H1 (cell line): Measurements from ENCODE around the gene AHI1. TPM values are rescaled to one million over a fixed set of nuclear protein-coding genes. Genes with fewer than 3 reads are reported as not detected.

Experiments
- CTCF ChIA-PET: fragments of 300-600 bp; sonication (Branson Sonifier 250); formaldehyde crosslinking; loops from one replicate; lab custom pipeline; 2021; ENCODE audit not compliant: partially characterized antibody; lab: Charles Lee
- POLR2A ChIA-PET: fragments of 300-600 bp; sonication (Branson Sonifier 250); formaldehyde crosslinking; loops from one replicate; lab custom pipeline; 2021; ENCODE audit warnings: inconsistent platforms; ENCODE audit not compliant: partially characterized antibody; lab: Charles Lee
- DNase-seq, 2 experiments: peaks; one replicate each; pipeline versions ENCODE4 v3.0.0 to v3.0.0-alpha.2; 2010 to 2022; ENCODE audit warnings: low spot score in 2 of 2, low read depth in 1 of 2, mixed read lengths in 1 of 2
- FAIRE-seq: peaks from 2 replicates; lab custom pipeline; 2011; peaks lifted over from hg19 to GRCh38; lab: Jason Lieb, UNC
- H2AFZ ChIP-seq: 2 replicates; pipeline ENCODE4 v1.8.1; 2012; ENCODE audit warnings: low read length, inconsistent platforms
- H2AK5ac ChIP-seq: 2 replicates; pipeline ENCODE4 v1.6.1; 2013; ENCODE audit warnings: low read depth, low read length
- H2BK120ac ChIP-seq: replicated peaks from 2 replicates; pipeline ENCODE3; 2013; ENCODE audit warnings: low read depth, low read length, inconsistent platforms
- H2BK12ac ChIP-seq: 2 replicates; pipeline ENCODE4 v1.6.1; 2013; ENCODE audit warnings: low read depth, low read length
- H2BK15ac ChIP-seq: 2 replicates; pipeline ENCODE4 v1.6.1; 2013; ENCODE audit warnings: low read length
- H2BK20ac ChIP-seq: 2 replicates; pipeline ENCODE4 v1.6.1; 2013; ENCODE audit warnings: low read length
- H2BK5ac ChIP-seq: 2 replicates; pipeline ENCODE4 v1.6.1; 2013; ENCODE audit warnings: low read depth, low read length
- H3K14ac ChIP-seq: 2 replicates; pipeline ENCODE4 v1.6.1; 2013; ENCODE audit warnings: inconsistent platforms; ENCODE audit not compliant: insufficient read length
- H3K18ac ChIP-seq: 2 replicates; pipeline ENCODE4 v1.6.1; 2013; ENCODE audit warnings: low read length; ENCODE audit errors: extremely low read depth
- H3K23ac ChIP-seq: 2 replicates; pipeline ENCODE4 v1.6.1; 2013; ENCODE audit warnings: inconsistent platforms; ENCODE audit not compliant: insufficient read length
- H3K23me2 ChIP-seq: 2 replicates; pipeline ENCODE4 v1.6.1; 2013; ENCODE audit warnings: low read depth, low read length
- H3K27ac ChIP-seq: 2 replicates; pipeline ENCODE4 v1.6.1; 2011; ENCODE audit warnings: low read depth, low read length, inconsistent platforms
- H3K27me3 ChIP-seq, 4 experiments: replicated peaks in 1 of 4; 1 replicate in 1 of 4; 2 replicates in 3 of 4; pipeline versions ENCODE4 v1.6.1 to v1.8.1; 2011 to 2013; ENCODE audit warnings: low read length in 3 of 4, mild to moderate bottlenecking in 3 of 4, inconsistent platforms in 2 of 4, mixed read lengths in 2 of 4, moderate library complexity in 1 of 4; ENCODE audit not compliant: control insufficient read depth in 3 of 4, insufficient read depth in 3 of 4; ENCODE audit errors: extremely low read depth in 1 of 4
- H3K36me3 ChIP-seq, 4 experiments: 2 replicates each; pipeline versions ENCODE4 v1.6.1 to v1.8.1; 2011 to 2013; ENCODE audit warnings: mild to moderate bottlenecking in 4 of 4, low read length in 3 of 4, moderate library complexity in 2 of 4, control low read depth in 1 of 4, inconsistent platforms in 1 of 4; ENCODE audit not compliant: insufficient read depth in 4 of 4, control insufficient read depth in 2 of 4
- H3K4ac ChIP-seq: replicated peaks from 2 replicates; pipeline ENCODE3; 2013; ENCODE audit warnings: low read length, low read depth, mixed read lengths, inconsistent platforms; ENCODE audit not compliant: insufficient read length
- H3K4me1 ChIP-seq, 4 experiments: replicated peaks in 1 of 4; 1 replicate in 1 of 4; 2 replicates in 3 of 4; pipeline versions ENCODE4 v1.6.1 to v1.8.1; 2011 to 2013; ENCODE audit warnings: low read length in 3 of 4, inconsistent platforms in 2 of 4, mixed read lengths in 1 of 4; ENCODE audit not compliant: insufficient read depth in 4 of 4, control insufficient read depth in 3 of 4
- H3K4me2 ChIP-seq, 2 experiments: 2 replicates each; pipeline versions ENCODE4 v1.6.1 to v1.8.1; 2011 to 2013; ENCODE audit warnings: low read depth in 2 of 2, low read length in 2 of 2, control low read depth in 1 of 2, inconsistent platforms in 1 of 2, mild to moderate bottlenecking in 1 of 2; ENCODE audit not compliant: insufficient read depth in 1 of 2
- H3K4me3 ChIP-seq, 4 experiments: fragments of 200-600, 300-600 bp in 1 of 4; sonication (generic), shearing (Covaris generic), sonication (Bioruptor Twin) in 1 of 4; 2 replicates each; pipeline versions ENCODE4 v1.5.1 to v1.8.1; 2011 to 2016; ENCODE audit warnings: low read length in 4 of 4, low read depth in 3 of 4, control low read depth in 2 of 4, inconsistent platforms in 2 of 4, mild to moderate bottlenecking in 2 of 4, mixed read lengths in 1 of 4, moderate library complexity in 1 of 4; ENCODE audit not compliant: insufficient read depth in 2 of 4; ENCODE audit errors: extremely low read depth in 1 of 4
- H3K56ac ChIP-seq: replicated peaks from 2 replicates; pipeline ENCODE3; 2013; ENCODE audit warnings: low read depth, mild to moderate bottlenecking, mixed read lengths, low read length, inconsistent platforms; ENCODE audit not compliant: insufficient read length
- H3K79me1 ChIP-seq: 2 replicates; pipeline ENCODE4 v1.6.1; 2013; ENCODE audit warnings: low read depth, low read length, control low read depth
- H3K79me2 ChIP-seq, 2 experiments: 2 replicates each; pipeline versions ENCODE4 v1.6.1 to v1.8.1; 2012 to 2013; ENCODE audit warnings: low read length in 2 of 2, mild to moderate bottlenecking in 2 of 2, inconsistent platforms in 1 of 2; ENCODE audit not compliant: insufficient read depth in 2 of 2, control insufficient read depth in 1 of 2
- H3K9ac ChIP-seq, 4 experiments: replicated peaks in 1 of 4; 1 replicate in 1 of 4; 2 replicates in 3 of 4; pipeline versions ENCODE4 v1.6.1 to v1.8.1; 2011 to 2013; ENCODE audit warnings: low read depth in 3 of 4, low read length in 3 of 4, control low read depth in 2 of 4, mild to moderate bottlenecking in 2 of 4, moderate library complexity in 2 of 4, inconsistent platforms in 1 of 4; ENCODE audit errors: extremely low read depth in 1 of 4
- H3K9me3 ChIP-seq, 2 experiments: 2 replicates each; pipeline versions ENCODE4 v1.6.1 to v1.8.1; 2012 to 2013; ENCODE audit warnings: mild to moderate bottlenecking in 2 of 2, moderate library complexity in 2 of 2, control low read depth in 1 of 2, inconsistent platforms in 1 of 2, low read depth in 1 of 2, low read length in 1 of 2, mixed read lengths in 1 of 2; ENCODE audit not compliant: insufficient read depth in 2 of 2
- H4K20me1 ChIP-seq, 2 experiments: replicated peaks in 1 of 2; 2 replicates each; pipeline versions ENCODE3 to v1.8.1; 2011 to 2013; ENCODE audit warnings: inconsistent platforms in 2 of 2, low read length in 2 of 2, mild to moderate bottlenecking in 1 of 2; ENCODE audit not compliant: insufficient read depth in 2 of 2, control insufficient read depth in 1 of 2
- H4K5ac ChIP-seq: 2 replicates; pipeline ENCODE4 v1.6.1; 2013; ENCODE audit warnings: low read length, low read depth, mixed read lengths, inconsistent platforms; ENCODE audit not compliant: insufficient read length
- H4K8ac ChIP-seq: 2 replicates; pipeline ENCODE4 v1.8.0; 2013; ENCODE audit warnings: mild to moderate bottlenecking, moderate library complexity, low read length, inconsistent platforms; ENCODE audit not compliant: insufficient read depth; ENCODE audit errors: extremely low read depth
- H4K91ac ChIP-seq: replicated peaks from 2 replicates; pipeline ENCODE3; 2013; ENCODE audit warnings: low read length, mixed read lengths, inconsistent platforms; ENCODE audit not compliant: insufficient read length
- CBX8 ChIP-seq: fragments of 300-800, 300-1000 bp; sonication (generic); IDR thresholded peaks from 2 replicates; pipeline ENCODE4 v1.7.1; 2016; ENCODE audit warnings: low read depth, low read length, borderline replicate concordance
- CTCF ChIP-seq, 3 experiments: IDR thresholded peaks; 1 replicate in 2 of 3; 2 replicates in 1 of 3; pipeline versions ENCODE4 v1.5.1 to v1.6.1; 2011; ENCODE audit warnings: low read length in 3 of 3, mild to moderate bottlenecking in 3 of 3, inconsistent platforms in 2 of 3, low read depth in 1 of 3, moderate library complexity in 1 of 3; ENCODE audit not compliant: insufficient read depth in 1 of 3; ENCODE audit errors: control extremely low read depth in 1 of 3
- HDAC6 ChIP-seq: IDR thresholded peaks from one replicate; pipeline ENCODE4 v1.7.1; 2012; ENCODE audit warnings: low read depth, mild to moderate bottlenecking, inconsistent platforms, low read length, moderate library complexity
- JUN ChIP-seq: IDR thresholded peaks from 2 replicates; pipeline ENCODE4 v1.6.1; 2011; ENCODE audit warnings: low read depth, mild to moderate bottlenecking, improper control_type of control experiment, low read length
- JUND ChIP-seq: IDR thresholded peaks from 2 replicates; pipeline ENCODE4 v1.6.1; 2011; ENCODE audit warnings: mild to moderate bottlenecking, improper control_type of control experiment, low read length
- KDM5A ChIP-seq: fragments of 200-600 bp; IDR thresholded peaks from 2 replicates; pipeline ENCODE4 v1.7.1; 2012; ENCODE audit warnings: mild to moderate bottlenecking, low read length, inconsistent platforms, mixed read lengths
- NRF1 ChIP-seq: IDR thresholded peaks from 2 replicates; pipeline ENCODE4 v1.6.1; 2011; ENCODE audit warnings: mild to moderate bottlenecking, low read depth, low read length, improper control_type of control experiment
- PHF8 ChIP-seq: fragments of 200-600 bp; sonication (generic); conservative IDR thresholded peaks from 2 replicates; pipeline ENCODE4 v1.7.1; 2012; ENCODE audit warnings: low read depth, mild to moderate bottlenecking, inconsistent platforms, low read length, moderate library complexity
- POLR2AphosphoS5 ChIP-seq: IDR thresholded peaks from 2 replicates; pipeline ENCODE4 v1.6.1; 2011; ENCODE audit warnings: low read depth, low read length
- SIN3A ChIP-seq, 2 experiments: IDR thresholded peaks in 1 of 2; conservative IDR thresholded peaks in 1 of 2; 2 replicates each; pipeline ENCODE4 v1.6.1; 2011 to 2012; ENCODE audit warnings: low read length in 2 of 2, improper control_type of control experiment in 1 of 2, low read depth in 1 of 2, mild to moderate bottlenecking in 1 of 2
- SRF ChIP-seq: IDR thresholded peaks from 2 replicates; pipeline ENCODE4 v1.6.1; 2011; ENCODE audit warnings: mild to moderate bottlenecking, low read depth, low read length, moderate library complexity
- TCF12 ChIP-seq: IDR thresholded peaks from 2 replicates; pipeline ENCODE4 v1.6.1; 2011; ENCODE audit warnings: low read depth, mild to moderate bottlenecking, low read length
- WGBS, 2 experiments: shearing (Covaris generic) in 1 of 2; methylation state at CpG; one replicate each; pipeline versions ENCODE4 v1.1.6 to v1.1.7; 2013 to 2015; ENCODE audit warnings: low lambda C conversion rate in 2 of 2, mixed read lengths in 2 of 2, inconsistent platforms in 1 of 2, low coverage in 1 of 2, missing lambda C conversion rate in 1 of 2; ENCODE audit not compliant: insufficient replicate concordance in 2 of 2, insufficient coverage in 1 of 2, insufficient read length in 1 of 2; ENCODE audit errors: extremely low coverage in 1 of 2, missing lambda C conversion rate in 1 of 2; 5-methylcytosine and 5-hydroxymethylcytosine counted together
- polyA plus RNA-seq, 7 experiments: library from polyadenylated mRNA; depleted of rRNA in 3 of 7; stranded (reverse) in 5 of 7; unstranded in 2 of 7; fragments of >200 nt in 5 of 7; fragments of 200-250 nt in 2 of 7; gene quantifications; 1 replicate in 5 of 7; 2 replicates in 1 of 7; 4 replicates in 1 of 7; pipeline versions ENCODE4 v1.2.1 to v1.2.3, GENCODE V29; 2011 to 2013; ENCODE audit warnings: missing spikeins in 2 of 7, mixed read lengths in 2 of 7
- total RNA-seq: library from RNA; stranded (reverse); fragmentation: NEBNext Ultra II Directional; extraction: Animal tissue kit (Norgen Biotek cat#: 25700); gene quantifications from 2 replicates; pipeline ENCODE4 v1.2.1, GENCODE V29; 2021

Gene AHI1
- total and polyA plus RNA-seq, 2 of the 8 experiments (the other 6 are each of a cell fraction or from before 2014, with no cell fraction given) = 4.2 to 19.6 TPM

GRCh38 chr6:135323202-135323668 lies 174.3 kb downstream of the AHI1 start:
- Histone ChIP-seq H3K79me2 (no peaks in the 10 kb centered on the region), H3K9me3 (no peaks in the 10 kb centered on the region), H3K4me2 (no peak overlapping the region), H3K56ac (no peak overlapping the region), H3K27ac (no peak overlapping the region), H2BK15ac (no peak overlapping the region), H3K36me3 (no peaks in the 10 kb centered on the region), H2BK5ac (no peak overlapping the region), H3K4me1 (peaks cover 0 to 5% (median 0%) of the 10 kb centered on the region in 4 experiments; a peak in 2 of 7 replicates), H4K8ac (no peak overlapping the region), H2AFZ (peak overlapping the region; percentile 83; the same call in 1 of the 2 replicates), H4K91ac (no peak overlapping the region), H4K5ac (no peak overlapping the region), H3K9ac (no peak overlapping the region), H3K18ac (no peak overlapping the region), H3K4me3 (no peak overlapping the region), H2BK120ac (no peak overlapping the region), H4K20me1 (no peaks in the 10 kb centered on the region), H3K79me1 (no peaks in the 10 kb centered on the region), H3K14ac (no peak overlapping the region), H2AK5ac (no peak overlapping the region), H3K23me2 (no peaks in the 10 kb centered on the region), H3K23ac (no peak overlapping the region), H2BK20ac (no peak overlapping the region), H2BK12ac (no peak overlapping the region), H3K27me3 (no peaks in the 10 kb centered on the region), H3K4ac (no peak overlapping the region)
- POLR2A ChIA-PET = no interaction called here
- CTCF ChIA-PET = interaction anchor here (1.4 to 1.5 kb wide), 2 partner anchors 8 to 12 kb away, joined by 3 read pairs; no protein-coding TSS in a partner anchor
- 92% methylated on average over 6 of the region's 6 CpGs; no CpG with 5 or more reads in 1 of the 2 experiments for WGBS, 2 experiments
- FAIRE-seq (no peak), DNase-seq (no peak)
- TF ChIP-seq JUN (no peak), CBX8 (no peak), TCF12 (no peak), KDM5A (no peak), NRF1 (no peak), SIN3A (conservative IDR thresholded peaks at IDR 0.05 in 1 of 2, IDR thresholded peaks at IDR 0.05 in 1 of 2; ENCODE audit: low read depth in 1 of 2, low read length in 2 of 2) (no peak), PHF8 (no peak), HDAC6 (no peak), POLR2AphosphoS5 (no peak), SRF (no peak), CTCF (IDR thresholded peaks at IDR 0.05; ENCODE audit: control extremely low read depth in 1 of 3, insufficient read depth in 1 of 3, low read depth in 1 of 3, low read length in 3 of 3) (no peak), JUND (no peak)
